Right lobe of liver (tissue), 4 donors: ENCODE data around the gene PEPD.

Experiments used
- POLR2A ChIP-seq: fragments of 450-650 bp; IDR thresholded peaks from one replicate; pipeline ENCODE4 v1.6.1; 2017; ENCODE audit warnings: antibody characterized with exemption, mild to moderate bottlenecking
- TF ChIP-seq, protein P1 (sequence below), 4 donors: fragments of 200-600 bp in 3 of 4; fragments of 450-650 bp in 1 of 4; IDR thresholded peaks; one replicate each; pipeline versions ENCODE4 v1.5.1 to v1.8.0; 2016 to 2022; ENCODE audit warnings: antibody characterized with exemption in 4 of 4, mild to moderate bottlenecking in 2 of 4
- donor health status: DM: no; HTN: no; CAD: no.
- donor health status: DM: no; HTN: no; CAD: no.
- donor health status: DM: no; HTN: yes; CAD: no.

- TF ChIP-seq, protein P1, sequence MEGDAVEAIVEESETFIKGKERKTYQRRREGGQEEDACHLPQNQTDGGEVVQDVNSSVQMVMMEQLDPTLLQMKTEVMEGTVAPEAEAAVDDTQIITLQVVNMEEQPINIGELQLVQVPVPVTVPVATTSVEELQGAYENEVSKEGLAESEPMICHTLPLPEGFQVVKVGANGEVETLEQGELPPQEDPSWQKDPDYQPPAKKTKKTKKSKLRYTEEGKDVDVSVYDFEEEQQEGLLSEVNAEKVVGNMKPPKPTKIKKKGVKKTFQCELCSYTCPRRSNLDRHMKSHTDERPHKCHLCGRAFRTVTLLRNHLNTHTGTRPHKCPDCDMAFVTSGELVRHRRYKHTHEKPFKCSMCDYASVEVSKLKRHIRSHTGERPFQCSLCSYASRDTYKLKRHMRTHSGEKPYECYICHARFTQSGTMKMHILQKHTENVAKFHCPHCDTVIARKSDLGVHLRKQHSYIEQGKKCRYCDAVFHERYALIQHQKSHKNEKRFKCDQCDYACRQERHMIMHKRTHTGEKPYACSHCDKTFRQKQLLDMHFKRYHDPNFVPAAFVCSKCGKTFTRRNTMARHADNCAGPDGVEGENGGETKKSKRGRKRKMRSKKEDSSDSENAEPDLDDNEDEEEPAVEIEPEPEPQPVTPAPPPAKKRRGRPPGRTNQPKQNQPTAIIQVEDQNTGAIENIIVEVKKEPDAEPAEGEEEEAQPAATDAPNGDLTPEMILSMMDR (IDR thresholded peaks at IDR 0.05) = no peak
- TF ChIP-seq POLR2A = no peak
Measured at GRCh38 chr19:33458807-33459206, 62.8 kb downstream of the PEPD start.
